SK-N-SH treated with all-trans-retinoic acid at 6 μM for 48 hours (cell line): ENCODE results near the gene PPP2R5A.

ENCODE experiments used
- ATAC-seq: fragments of 200-7000 bp; cut with Tn5 transposase; 3 replicates; pipeline ENCODE4 v1.9.1; 2020; ENCODE audit warnings: mild to moderate bottlenecking, moderate library complexity
- ARNTL ChIP-seq: fragments of 450-650 bp; formaldehyde crosslinking; IDR thresholded peaks from 2 replicates; pipeline ENCODE4 v1.5.0; 2020; ENCODE audit warnings: low read depth, mild to moderate bottlenecking, moderate library complexity, borderline replicate concordance
- BACH2 ChIP-seq: fragments of 250-450 bp; sonication (Bioruptor Pico); IDR thresholded peaks from 2 replicates; pipeline ENCODE4 v1.9.0; 2021; ENCODE audit warnings: mild to moderate bottlenecking, borderline replicate concordance
- CREB5 ChIP-seq: fragments of 250-450 bp; sonication (Bioruptor Pico); IDR thresholded peaks from 2 replicates; pipeline ENCODE4 v1.5.1; 2020; ENCODE audit warnings: low read depth, mild to moderate bottlenecking, moderate library complexity
- CSDC2 ChIP-seq: fragments of 250-450 bp; sonication (Bioruptor Pico); IDR thresholded peaks from 2 replicates; pipeline ENCODE4 v1.5.0; 2020; ENCODE audit warnings: mild to moderate bottlenecking, moderate library complexity
- CSRNP3 ChIP-seq: fragments of 250-450 bp; sonication (Bioruptor Pico); IDR thresholded peaks from 2 replicates; pipeline ENCODE4 v1.5.1; 2021; ENCODE audit warnings: mild to moderate bottlenecking, moderate library complexity
- ESRRG ChIP-seq: fragments of 250-450 bp; sonication (Bioruptor Pico); IDR thresholded peaks from 2 replicates; pipeline ENCODE4 v1.6.1; 2021; ENCODE audit warnings: mild to moderate bottlenecking
- GLIS3 ChIP-seq: fragments of 250-450 bp; sonication (Bioruptor Pico); IDR thresholded peaks from 2 replicates; pipeline ENCODE4 v1.5.0; 2020; ENCODE audit warnings: mild to moderate bottlenecking, moderate library complexity
- ISL1 ChIP-seq: fragments of 250-450 bp; sonication (Bioruptor Pico); IDR thresholded peaks from 2 replicates; pipeline ENCODE4 v2.1.2; 2022; ENCODE audit warnings: mild to moderate bottlenecking, moderate library complexity
- OSR1 ChIP-seq: fragments of 250-450 bp; sonication (Bioruptor Pico); IDR thresholded peaks from 2 replicates; pipeline ENCODE4 v1.8.0; 2022; ENCODE audit warnings: moderate library complexity, mild to moderate bottlenecking, inconsistent platforms
- PATZ1 ChIP-seq: fragments of 250-450 bp; sonication (Bioruptor Pico); IDR thresholded peaks from 2 replicates; pipeline ENCODE4 v1.8.0; 2020; ENCODE audit warnings: mild to moderate bottlenecking, moderate library complexity, borderline replicate concordance
- POU6F1 ChIP-seq: fragments of 250-450 bp; sonication (Bioruptor Pico); IDR thresholded peaks from 2 replicates; pipeline ENCODE4 v1.8.0; 2021; ENCODE audit warnings: low read depth, mild to moderate bottlenecking, moderate library complexity, borderline replicate concordance
- PPARA ChIP-seq: fragments of 250-450 bp; sonication (Bioruptor Pico); IDR thresholded peaks from 2 replicates; pipeline ENCODE4 v1.5.0; 2020; ENCODE audit warnings: mild to moderate bottlenecking, borderline replicate concordance
- RARB ChIP-seq: fragments of 250-450 bp; sonication (Bioruptor Pico); IDR thresholded peaks from 2 replicates; pipeline ENCODE4 v1.8.0; 2021; ENCODE audit warnings: mild to moderate bottlenecking, moderate library complexity
- SNAI2 ChIP-seq: fragments of 250-450 bp; sonication (Bioruptor Pico); IDR thresholded peaks from 2 replicates; pipeline ENCODE4 v1.5.0; 2020; ENCODE audit warnings: mild to moderate bottlenecking, moderate library complexity
- TCF4 ChIP-seq: fragments of 250-450 bp; sonication (Bioruptor Pico); IDR thresholded peaks from 2 replicates; pipeline ENCODE4 v1.8.0; 2021; ENCODE audit warnings: mild to moderate bottlenecking, moderate library complexity, borderline replicate concordance
- TOX ChIP-seq: fragments of 250-450 bp; sonication (Bioruptor Pico); IDR thresholded peaks from 2 replicates; pipeline ENCODE4 v1.8.0; 2021; ENCODE audit warnings: mild to moderate bottlenecking, moderate library complexity, borderline replicate concordance
- TSHZ2 ChIP-seq: fragments of 250-450 bp; sonication (Bioruptor Pico); IDR thresholded peaks from 2 replicates; pipeline ENCODE4 v1.5.0; 2020; ENCODE audit warnings: mild to moderate bottlenecking, moderate library complexity
- ZC3H10 ChIP-seq: fragments of 250-450 bp; sonication (Bioruptor Pico); IDR thresholded peaks from 2 replicates; pipeline ENCODE4 v1.5.1; 2021; ENCODE audit warnings: mild to moderate bottlenecking, moderate library complexity
- ZFP3 ChIP-seq: fragments of 250-450 bp; sonication (Bioruptor Pico); IDR thresholded peaks from 2 replicates; pipeline ENCODE4 v1.5.0; 2020; ENCODE audit warnings: mild to moderate bottlenecking, moderate library complexity
- ZFP30 ChIP-seq: fragments of 450-650 bp; formaldehyde crosslinking; IDR thresholded peaks from 2 replicates; pipeline ENCODE4 v1.5.0; 2022; ENCODE audit warnings: mild to moderate bottlenecking, moderate library complexity
- ZNF565 ChIP-seq: fragments of 450-650 bp; formaldehyde crosslinking; conservative IDR thresholded peaks from 2 replicates; pipeline ENCODE4 v1.5.0; 2020; ENCODE audit warnings: low read depth, mild to moderate bottlenecking, moderate library complexity
- ZNF70 ChIP-seq: fragments of 450-650 bp; formaldehyde crosslinking; IDR thresholded peaks from 2 replicates; pipeline ENCODE4 v1.5.0; 2020; ENCODE audit warnings: mild to moderate bottlenecking, moderate library complexity
- ZNF8 ChIP-seq: fragments of 450-650 bp; formaldehyde crosslinking; IDR thresholded peaks from 2 replicates; pipeline ENCODE4 v1.5.0; 2020; ENCODE audit warnings: mild to moderate bottlenecking, moderate library complexity

The PPP2R5A gene

GRCh38 chr1:212293579-212293978 lies 8.4 kb downstream of the PPP2R5A start:
- TF ChIP-seq ISL1 (CRISPR knock-in tag) (no peak), CREB5 (CRISPR knock-in tag) (no peak), TOX (CRISPR knock-in tag) (no peak), ZFP3 (CRISPR knock-in tag) (no peak)
- ATAC-seq, result peak; percentile 56; the same call in 2 of the 3 replicates

GRCh38 chr1:212294983-212295382 lies 9.8 kb downstream of the PPP2R5A start:
- ATAC-seq, result no peak
- TF ChIP-seq ZNF70 (CRISPR knock-in tag) (no peak), TOX (CRISPR knock-in tag) (no peak), ISL1 (CRISPR knock-in tag) (no peak), GLIS3 (CRISPR knock-in tag) (no peak), PPARA (CRISPR knock-in tag) (no peak), ZNF565 (CRISPR knock-in tag) (no peak), ZNF8 (CRISPR knock-in tag) (no peak), ESRRG (no peak), BACH2 (CRISPR knock-in tag) (no peak), TCF4 (CRISPR knock-in tag) (no peak), ZFP30 (CRISPR knock-in tag) (no peak), TSHZ2 (CRISPR knock-in tag) (no peak), CSRNP3 (CRISPR knock-in tag) (no peak), CREB5 (CRISPR knock-in tag) (no peak), SNAI2 (no peak), POU6F1 (CRISPR knock-in tag) (no peak), ARNTL (CRISPR knock-in tag) (no peak), RARB (CRISPR knock-in tag) (no peak), ZC3H10 (CRISPR knock-in tag) (no peak)

- no peak for ATAC-seq
- no peak for TF ChIP-seq GLIS3 (CRISPR knock-in tag)
- TF ChIP-seq POU6F1 (CRISPR knock-in tag), result no peak
- TF ChIP-seq CREB5 (CRISPR knock-in tag), result no peak
- TF ChIP-seq ZNF8 (CRISPR knock-in tag), result no peak
- no peak for TF ChIP-seq SNAI2
- no peak for TF ChIP-seq ZC3H10 (CRISPR knock-in tag)
- no peak for TF ChIP-seq TOX (CRISPR knock-in tag)
- no peak for TF ChIP-seq ZFP3 (CRISPR knock-in tag)
- no peak for TF ChIP-seq ZNF70 (CRISPR knock-in tag)
- no peak for TF ChIP-seq TCF4 (CRISPR knock-in tag)
- no peak for TF ChIP-seq PATZ1
- no peak for TF ChIP-seq PPARA (CRISPR knock-in tag)
- TF ChIP-seq OSR1 (CRISPR knock-in tag), result no peak
- no peak for TF ChIP-seq BACH2 (CRISPR knock-in tag)
- no peak for TF ChIP-seq ISL1 (CRISPR knock-in tag)
- TF ChIP-seq CSDC2 (CRISPR knock-in tag), result no peak
- no peak for TF ChIP-seq RARB (CRISPR knock-in tag)
Measured at GRCh38 chr1:212295579-212295978, 10.4 kb downstream of the PPP2R5A start.
